Progenitor cell of endocrine pancreas (in vitro differentiated cells): ENCODE results near the gene GPC3. TPM values are rescaled to one million over a fixed set of nuclear protein-coding genes. Genes with fewer than 3 reads are reported as not detected.
A peak's percentile ranks its signal among the peaks of the same experiment; 100 is the strongest.

Source experiments
- DNase-seq: peaks from one replicate; pipeline ENCODE4 v3.0.0; 2021; ENCODE audit warnings: low spot score; ENCODE audit not compliant: unreplicated experiment
- H3K27ac Mint-ChIP-seq: 2 replicates; pipeline ENCODE4 v1.8.0; 2021; ENCODE audit warnings: mild to moderate bottlenecking, moderate library complexity, mixed read lengths
- H3K27me3 Mint-ChIP-seq: 2 replicates; pipeline ENCODE4 v1.8.0; 2021; ENCODE audit warnings: mixed read lengths
- H3K36me3 Mint-ChIP-seq: 2 replicates; pipeline ENCODE4 v1.8.0; 2022; ENCODE audit warnings: mixed read lengths; ENCODE audit not compliant: insufficient read depth
- H3K4me1 Mint-ChIP-seq: 2 replicates; pipeline ENCODE4 v1.8.0; 2021; ENCODE audit warnings: low read depth, mixed read lengths
- H3K4me3 Mint-ChIP-seq: 2 replicates; pipeline ENCODE4 v1.8.0; 2021; ENCODE audit warnings: low read depth, mild to moderate bottlenecking, moderate library complexity, mixed read lengths
- H3K9me3 Mint-ChIP-seq: 2 replicates; pipeline ENCODE4 v1.8.0; 2021; ENCODE audit warnings: low read depth, mixed read lengths
- total RNA-seq: library from RNA; stranded (reverse); gene quantifications from 2 replicates; pipeline ENCODE4 v1.2.1, GENCODE V29; 2021
- TF ChIP-seq, protein P1 (sequence below): fragments of 200-600 bp; sonication (generic); IDR thresholded peaks from one replicate; pipeline ENCODE4 v1.5.0; 2021; ENCODE audit warnings: antibody characterized with exemption, mild to moderate bottlenecking; ENCODE audit not compliant: unreplicated experiment

Gene GPC3
- total RNA-seq, 1 donor from 2014 or later = 197 TPM

DNA sequence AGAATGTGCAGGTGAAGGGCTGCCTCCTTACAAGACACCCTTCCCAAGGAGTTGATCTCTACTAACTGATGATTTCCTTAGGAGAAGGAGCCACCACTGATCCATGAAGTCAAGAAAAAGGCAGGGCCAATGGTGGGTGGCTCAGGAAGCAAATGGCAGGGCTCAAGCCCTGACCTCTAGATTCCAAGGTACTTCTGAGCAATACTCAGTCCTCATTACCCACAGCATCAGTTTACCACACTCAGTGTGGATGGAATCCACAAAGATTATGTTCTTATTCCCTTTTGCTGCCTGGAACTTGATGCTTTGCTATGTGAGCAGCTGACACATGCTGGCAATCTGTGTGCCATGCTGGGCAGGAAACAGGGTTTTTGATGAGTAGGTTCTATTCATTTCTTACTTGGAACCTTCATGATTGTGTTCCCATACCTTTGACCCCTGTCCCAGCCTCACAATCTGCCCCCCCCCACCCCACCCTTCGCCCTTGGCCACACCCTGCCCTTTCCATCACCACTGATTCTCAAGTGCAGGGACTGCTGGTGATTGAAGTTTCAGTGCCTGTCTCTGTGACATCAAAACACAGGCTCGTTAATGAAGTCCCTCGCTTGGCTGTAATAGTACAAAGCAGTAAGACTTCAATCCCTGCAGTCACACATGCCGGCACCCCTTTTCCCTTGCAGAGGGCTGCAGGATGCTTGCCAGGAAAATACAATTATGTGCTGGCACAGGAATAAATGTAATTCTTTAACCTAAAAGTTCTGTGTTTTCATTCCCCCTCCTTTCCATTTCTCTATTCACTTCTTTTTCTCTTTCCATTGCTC is 434.5 kb downstream of the GPC3 start:
- Mint-ChIP-seq H3K4me3 (no peak overlapping the region), H3K4me1 (peaks cover 3% of the 10 kb centered on the region)

GRCh38 chrX:133549295-133549933 is 436.0 kb downstream of the GPC3 start:
- no peak overlapping the region for H3K4me3 Mint-ChIP-seq
- TF ChIP-seq, protein P1, sequence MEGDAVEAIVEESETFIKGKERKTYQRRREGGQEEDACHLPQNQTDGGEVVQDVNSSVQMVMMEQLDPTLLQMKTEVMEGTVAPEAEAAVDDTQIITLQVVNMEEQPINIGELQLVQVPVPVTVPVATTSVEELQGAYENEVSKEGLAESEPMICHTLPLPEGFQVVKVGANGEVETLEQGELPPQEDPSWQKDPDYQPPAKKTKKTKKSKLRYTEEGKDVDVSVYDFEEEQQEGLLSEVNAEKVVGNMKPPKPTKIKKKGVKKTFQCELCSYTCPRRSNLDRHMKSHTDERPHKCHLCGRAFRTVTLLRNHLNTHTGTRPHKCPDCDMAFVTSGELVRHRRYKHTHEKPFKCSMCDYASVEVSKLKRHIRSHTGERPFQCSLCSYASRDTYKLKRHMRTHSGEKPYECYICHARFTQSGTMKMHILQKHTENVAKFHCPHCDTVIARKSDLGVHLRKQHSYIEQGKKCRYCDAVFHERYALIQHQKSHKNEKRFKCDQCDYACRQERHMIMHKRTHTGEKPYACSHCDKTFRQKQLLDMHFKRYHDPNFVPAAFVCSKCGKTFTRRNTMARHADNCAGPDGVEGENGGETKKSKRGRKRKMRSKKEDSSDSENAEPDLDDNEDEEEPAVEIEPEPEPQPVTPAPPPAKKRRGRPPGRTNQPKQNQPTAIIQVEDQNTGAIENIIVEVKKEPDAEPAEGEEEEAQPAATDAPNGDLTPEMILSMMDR = no peak
- peaks cover 3% of the 10 kb centered on the region for H3K4me1 Mint-ChIP-seq
- no peak overlapping the region for H3K27ac Mint-ChIP-seq
- no peaks in the 10 kb centered on the region for H3K27me3 Mint-ChIP-seq
- peaks cover 10% of the 10 kb centered on the region for H3K36me3 Mint-ChIP-seq
- no peak for DNase-seq
- peaks cover 17% of the 10 kb centered on the region for H3K9me3 Mint-ChIP-seq

More for the DNA sequence above, 434.5 kb downstream of the GPC3 start:
- no peak for DNase-seq
- H3K9me3 Mint-ChIP-seq = peaks cover 16% of the 10 kb centered on the region
- no peak overlapping the region for H3K27ac Mint-ChIP-seq
- TF ChIP-seq, protein P1 = no peak
- no peaks in the 10 kb centered on the region for H3K27me3 Mint-ChIP-seq
- peaks cover 14% of the 10 kb centered on the region for H3K36me3 Mint-ChIP-seq

DNA sequence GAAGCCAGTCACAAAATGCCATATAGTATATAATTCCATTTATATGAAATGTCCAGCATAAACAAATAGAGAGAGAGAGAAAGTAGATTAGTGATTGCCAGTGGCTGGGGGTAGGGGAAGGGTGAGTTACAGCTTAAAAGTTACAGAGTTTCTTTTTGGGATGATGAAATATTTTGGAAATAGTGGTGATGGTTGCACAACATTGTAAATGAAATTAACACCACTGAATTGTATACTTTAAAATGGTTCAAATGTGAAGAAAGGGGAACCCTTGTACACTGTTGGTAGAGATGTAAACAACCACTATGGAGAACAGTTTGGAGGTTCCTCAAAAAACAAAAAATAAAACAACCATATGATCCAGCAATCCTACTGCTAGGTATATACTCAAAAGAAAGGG is 439.0 kb downstream of the GPC3 start:
- peaks cover 3% of the 10 kb centered on the region for H3K4me1 Mint-ChIP-seq
- H3K36me3 Mint-ChIP-seq = peaks cover 9% of the 10 kb centered on the region
- no peak overlapping the region for H3K27ac Mint-ChIP-seq
- TF ChIP-seq, protein P1 = no peak
- no peak overlapping the region for H3K4me3 Mint-ChIP-seq
- peaks cover 16% of the 10 kb centered on the region for H3K9me3 Mint-ChIP-seq
- no peak for DNase-seq
- no peaks in the 10 kb centered on the region for H3K27me3 Mint-ChIP-seq

GRCh38 chrX:133544778-133545177 is 440.6 kb downstream of the GPC3 start:
- TF ChIP-seq, protein P1 = no peak
- Mint-ChIP-seq H3K4me1 (no peaks in the 10 kb centered on the region), H3K4me3 (no peak overlapping the region), H3K27me3 (no peaks in the 10 kb centered on the region), H3K27ac (no peak overlapping the region), H3K9me3 (peaks cover 16% of the 10 kb centered on the region), H3K36me3 (peaks cover 9% of the 10 kb centered on the region)
- DNase-seq = no peak

DNA sequence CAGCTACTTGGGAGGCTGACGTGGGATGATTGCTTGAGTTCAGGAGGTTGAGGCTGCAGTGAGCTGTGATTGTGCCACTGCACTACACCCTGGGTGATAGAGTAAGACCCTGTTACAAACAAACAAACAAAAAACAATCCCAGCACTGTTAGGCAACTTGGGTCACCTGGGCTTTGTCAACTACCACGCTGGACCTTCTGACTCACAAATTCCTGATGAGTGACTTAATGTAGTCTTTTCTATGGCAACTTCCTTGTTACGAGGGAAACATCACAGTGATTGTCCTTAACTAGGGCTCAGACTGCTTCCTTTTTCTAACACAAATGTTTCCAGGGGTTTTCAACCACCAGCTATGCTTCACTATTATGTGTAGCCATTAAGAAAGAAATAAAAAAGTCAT is 441.3 kb downstream of the GPC3 start:
- peaks cover 16% of the 10 kb centered on the region for H3K9me3 Mint-ChIP-seq
- no peaks in the 10 kb centered on the region for H3K27me3 Mint-ChIP-seq
- peaks cover 1% of the 10 kb centered on the region for H3K4me1 Mint-ChIP-seq
- TF ChIP-seq, protein P1 = no peak
- no peak for DNase-seq
- H3K4me3 Mint-ChIP-seq = no peak overlapping the region
- H3K36me3 Mint-ChIP-seq = peaks cover 9% of the 10 kb centered on the region
- peak overlapping the region; percentile 56 for H3K27ac Mint-ChIP-seq
